Small intestine (tissue), 7 donors: ENCODE data around the gene KCNJ5. TPM values are rescaled to one million over a fixed set of nuclear protein-coding genes. Genes with fewer than 3 reads are reported as not detected.

ENCODE experiments used
- DNase-seq, 2 donors: peaks; one replicate each; pipeline versions ENCODE4 v3.0.0 to v3.0.0-alpha.2; 2013
- FAIRE-seq: peaks from 2 replicates; lab custom pipeline; 2012; peaks lifted over from hg19 to GRCh38; lab: Jason Lieb, UNC
- H3K27ac ChIP-seq, 3 donors: one replicate each; pipeline ENCODE4 v1.5.1; 2013; ENCODE audit warnings: low read length in 2 of 3, mild to moderate bottlenecking in 2 of 3, control low read depth in 1 of 3, inconsistent platforms in 1 of 3, low read depth in 1 of 3, moderate library complexity in 1 of 3
- H3K27me3 ChIP-seq, 3 donors: one replicate each; pipeline ENCODE4 v1.6.1; 2013; ENCODE audit warnings: low read length in 3 of 3, inconsistent platforms in 1 of 3; ENCODE audit not compliant: control insufficient read depth in 3 of 3, insufficient read depth in 3 of 3
- H3K36me3 ChIP-seq, 3 donors: one replicate each; pipeline ENCODE4 v1.6.1; 2013; ENCODE audit warnings: low read length in 3 of 3, inconsistent platforms in 1 of 3, low read depth in 1 of 3, mild to moderate bottlenecking in 1 of 3, moderate library complexity in 1 of 3; ENCODE audit not compliant: control insufficient read depth in 3 of 3, insufficient read depth in 2 of 3
- H3K4me1 ChIP-seq, 3 donors: one replicate each; pipeline ENCODE4 v1.6.1; 2013; ENCODE audit warnings: low read length in 2 of 3, inconsistent platforms in 1 of 3, low read depth in 1 of 3, mild to moderate bottlenecking in 1 of 3, moderate library complexity in 1 of 3; ENCODE audit not compliant: control insufficient read depth in 3 of 3, insufficient read depth in 2 of 3
- H3K4me3 ChIP-seq, 3 donors: one replicate each; pipeline ENCODE4 v1.5.1; 2013; ENCODE audit warnings: low read length in 3 of 3, control low read depth in 1 of 3, inconsistent platforms in 1 of 3, low read depth in 1 of 3, mild to moderate bottlenecking in 1 of 3, moderate library complexity in 1 of 3
- H3K9me3 ChIP-seq, 2 donors: one replicate each; pipeline ENCODE4 v1.6.1; 2013; ENCODE audit warnings: low read depth in 1 of 2, low read length in 1 of 2; ENCODE audit not compliant: control insufficient read depth in 2 of 2, insufficient read depth in 1 of 2
- WGBS, 3 donors: extraction: QIAGEN DNeasy Blood & Tissue Kit; methylation state at CpG; one replicate each; pipeline ENCODE4 v1.1.7; 2013; 5-methylcytosine and 5-hydroxymethylcytosine counted together
- polyA plus RNA-seq, 4 donors: library from polyadenylated mRNA; stranded (reverse) in 3 of 4; unstranded in 1 of 4; fragments of 200-250 nt in 3 of 4; fragments of 120-200 nt in 1 of 4; gene quantifications; one replicate each; pipeline versions ENCODE4 v1.2.1 to v1.2.3, GENCODE V29; 2013
- donor health status: healthy with polysubstance abuse.
- donor health status: control.
- donor health status: control.
- donor health status: Bipolar disorder and iron deficiency.
- donor health status: healthy.

Gene KCNJ5
- polyA plus RNA-seq, 4 donors, result 0.10 to 0.76 (median 0.54) TPM; not detected in 1

DNA sequence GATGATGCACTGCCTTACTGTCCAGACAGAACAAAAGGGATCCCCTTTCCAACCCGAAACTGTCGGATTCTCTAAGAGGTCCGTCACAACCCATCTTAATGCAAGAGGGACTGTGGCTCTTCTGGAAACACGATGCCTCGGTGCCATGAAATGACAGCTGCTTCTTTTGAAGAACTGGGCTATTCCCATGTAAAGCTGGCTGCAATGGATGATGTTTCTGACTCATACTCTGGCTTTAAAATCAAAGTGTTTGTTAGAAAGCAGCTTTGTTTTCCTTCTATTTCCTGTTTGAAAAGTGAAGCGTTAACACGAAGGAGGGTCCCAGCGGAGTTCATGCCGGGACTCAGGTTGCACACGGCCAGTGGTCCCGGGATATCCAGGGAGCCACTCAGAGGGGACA, 48.4 kb downstream of the KCNJ5 start:
- H3K4me3 ChIP-seq, result no peak overlapping the region
- no peaks in the 10 kb centered on the region for H3K36me3 ChIP-seq
- FAIRE-seq (no peak), DNase-seq (no peak)
- no peaks in the 10 kb centered on the region for H3K27me3 ChIP-seq
- 69 to 86% (median 81%) methylated on average over 11 of the region's 11 CpGs for WGBS, 3 donors
- H3K27ac ChIP-seq, result no peak overlapping the region
- no peaks in the 10 kb centered on the region for H3K9me3 ChIP-seq
- no peaks in the 10 kb centered on the region for H3K4me1 ChIP-seq

DNA sequence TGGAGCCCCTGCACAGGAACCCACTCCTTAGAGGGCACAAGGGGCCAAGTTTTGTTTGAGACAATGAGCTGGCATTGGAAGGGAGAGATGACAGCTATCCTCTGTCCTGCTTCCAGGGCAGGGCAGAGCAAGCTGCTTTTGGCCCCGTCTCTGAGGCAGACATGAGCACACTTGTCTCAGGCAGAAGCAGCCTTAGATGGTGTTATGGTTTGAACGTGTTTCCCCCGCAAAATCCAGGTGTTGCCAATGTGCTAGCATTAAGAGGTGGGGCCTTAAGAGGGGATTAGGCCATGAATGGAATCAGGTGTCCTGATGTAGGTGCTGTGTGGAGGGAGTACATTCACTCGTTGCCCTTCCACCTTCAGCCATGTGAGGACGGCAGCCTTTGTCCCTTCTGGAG, 49.0 kb downstream of the KCNJ5 start:
- H3K4me1 ChIP-seq, result no peaks in the 10 kb centered on the region
- no peak overlapping the region for H3K27ac ChIP-seq
- no peaks in the 10 kb centered on the region for H3K27me3 ChIP-seq
- FAIRE-seq (no peak), DNase-seq (no peak)
- H3K9me3 ChIP-seq, result no peaks in the 10 kb centered on the region
- H3K36me3 ChIP-seq, result no peaks in the 10 kb centered on the region
- WGBS, 3 donors, result 71 to 82% (median 78%) methylated on average over 5 of the region's 5 CpGs
- no peak overlapping the region for H3K4me3 ChIP-seq

DNA sequence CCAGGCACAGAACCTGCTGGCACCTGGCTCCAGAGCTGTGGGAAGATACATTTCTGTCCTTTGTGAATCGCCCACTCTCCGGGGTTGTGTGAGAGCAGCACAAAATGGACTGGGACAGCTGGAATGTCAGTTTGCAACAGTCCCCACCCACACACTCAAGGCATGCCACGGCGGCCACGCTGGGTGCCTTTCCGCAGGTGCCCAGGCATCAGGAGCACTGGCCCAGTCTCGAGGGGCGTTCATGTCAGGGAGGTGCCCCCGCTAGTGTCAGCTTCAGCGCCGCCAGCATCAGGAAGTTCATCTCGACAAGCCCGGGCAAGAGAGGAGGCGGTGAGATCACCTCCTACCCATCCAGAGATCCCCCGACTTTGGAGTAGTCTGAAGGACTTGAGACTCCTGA, 49.4 kb downstream of the KCNJ5 start:
- Histone ChIP-seq H3K9me3 (no peaks in the 10 kb centered on the region), H3K27me3 (no peaks in the 10 kb centered on the region), H3K4me3 (no peak overlapping the region), H3K36me3 (no peaks in the 10 kb centered on the region), H3K4me1 (no peaks in the 10 kb centered on the region), H3K27ac (no peak overlapping the region)
- WGBS, 3 donors, result 85 to 88% (median 86%) methylated on average over 15 of the region's 15 CpGs
- DNase-seq (no peak), FAIRE-seq (no peak)

DNA sequence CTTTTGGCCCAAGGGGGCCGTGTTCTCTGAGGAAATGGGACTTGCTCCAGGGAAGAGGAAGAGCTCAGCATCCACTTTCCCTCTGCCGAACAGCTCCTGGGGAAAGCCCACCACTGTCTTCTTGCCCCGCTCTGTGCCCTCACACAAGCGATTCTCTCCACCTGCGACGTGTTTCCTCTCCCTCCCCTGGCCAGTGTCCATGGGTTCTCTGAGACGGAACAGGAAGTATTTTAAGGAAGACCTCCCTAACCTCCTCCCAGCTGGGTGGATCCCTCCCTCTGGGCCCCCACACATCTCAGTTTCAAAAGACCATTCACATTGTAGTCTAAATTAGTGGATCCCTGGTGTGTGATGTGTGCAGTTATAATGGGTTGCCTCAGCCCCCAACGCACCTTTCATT, 50.0 kb downstream of the KCNJ5 start:
- WGBS, 3 donors, result 64 to 89% (median 75%) methylated on average over 7 to 8 of the region's 8 CpGs
- DNase-seq (no peak), FAIRE-seq (no peak)
- no peaks in the 10 kb centered on the region for H3K4me1 ChIP-seq
- H3K9me3 ChIP-seq, result no peaks in the 10 kb centered on the region
- H3K27me3 ChIP-seq, result no peaks in the 10 kb centered on the region
- H3K4me3 ChIP-seq, result no peak overlapping the region
- H3K36me3 ChIP-seq, result no peaks in the 10 kb centered on the region
- no peak overlapping the region for H3K27ac ChIP-seq

DNA sequence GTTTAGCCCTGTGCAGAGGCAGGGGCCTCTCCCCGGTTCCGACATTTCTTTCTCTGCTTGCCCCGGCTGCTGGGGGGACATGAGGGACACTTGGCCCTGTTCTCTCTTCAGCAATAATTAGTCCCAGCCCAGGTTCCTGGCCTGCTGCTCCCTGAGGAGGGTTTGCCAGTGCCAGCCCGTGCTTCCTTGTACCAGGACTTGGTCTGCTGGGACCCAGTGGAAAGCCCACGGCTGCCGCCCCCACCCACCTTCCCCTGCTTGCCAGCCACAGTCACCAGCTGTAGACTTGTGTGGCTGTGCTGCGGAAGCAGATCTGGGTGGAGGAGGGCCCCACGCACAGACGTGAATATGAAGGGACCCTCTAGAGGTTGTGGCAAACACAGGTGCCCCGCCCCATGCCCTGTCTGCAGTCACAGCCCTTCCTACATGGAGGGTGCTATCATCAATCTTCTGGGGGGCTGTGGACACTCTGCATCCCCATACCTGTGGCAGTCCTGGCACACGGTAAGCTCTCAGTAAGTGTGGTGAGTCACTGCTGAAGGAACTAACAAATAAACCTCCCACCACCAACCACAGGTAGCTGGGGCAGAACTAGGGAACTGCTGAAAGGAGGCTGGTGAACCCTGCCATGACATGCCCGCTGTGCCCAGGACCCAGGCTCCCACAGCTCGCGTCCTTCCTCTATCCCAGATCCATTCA, 50.6 kb downstream of the KCNJ5 start:
- Histone ChIP-seq H3K36me3 (no peaks in the 10 kb centered on the region), H3K4me1 (no peaks in the 10 kb centered on the region), H3K27me3 (no peaks in the 10 kb centered on the region), H3K4me3 (no peak overlapping the region), H3K9me3 (no peaks in the 10 kb centered on the region), H3K27ac (no peak overlapping the region)
- WGBS, 3 donors, result 84 to 93% (median 91%) methylated on average over 14 of the region's 14 CpGs
- FAIRE-seq (no peak), DNase-seq (no peak)

DNA sequence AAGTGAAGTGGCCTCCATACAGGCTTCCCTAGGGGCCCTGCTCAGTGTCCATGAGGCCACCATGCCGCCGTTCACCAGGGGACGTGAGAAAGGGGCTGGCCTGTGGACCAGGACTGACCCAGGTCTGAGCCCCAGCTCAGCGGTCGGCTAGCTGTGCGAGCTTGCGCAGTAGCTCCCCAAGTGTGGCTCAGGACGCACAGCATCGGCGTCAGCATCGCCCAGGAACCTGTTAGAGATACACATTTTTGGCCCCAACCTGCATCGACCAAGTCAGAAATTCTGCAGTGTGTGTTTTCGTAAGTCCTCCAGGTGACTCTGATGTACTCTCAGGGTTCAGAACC, 51.1 kb downstream of the KCNJ5 start:
- DNase-seq (no peak), FAIRE-seq (no peak)
- no peaks in the 10 kb centered on the region for H3K27me3 ChIP-seq
- no peaks in the 10 kb centered on the region for H3K9me3 ChIP-seq
- 95 to 96% (median 95%) methylated on average over 13 of the region's 13 CpGs for WGBS, 3 donors
- H3K27ac ChIP-seq, result no peak overlapping the region
- no peak overlapping the region for H3K4me3 ChIP-seq
- H3K4me1 ChIP-seq, result no peaks in the 10 kb centered on the region
- H3K36me3 ChIP-seq, result no peaks in the 10 kb centered on the region

DNA sequence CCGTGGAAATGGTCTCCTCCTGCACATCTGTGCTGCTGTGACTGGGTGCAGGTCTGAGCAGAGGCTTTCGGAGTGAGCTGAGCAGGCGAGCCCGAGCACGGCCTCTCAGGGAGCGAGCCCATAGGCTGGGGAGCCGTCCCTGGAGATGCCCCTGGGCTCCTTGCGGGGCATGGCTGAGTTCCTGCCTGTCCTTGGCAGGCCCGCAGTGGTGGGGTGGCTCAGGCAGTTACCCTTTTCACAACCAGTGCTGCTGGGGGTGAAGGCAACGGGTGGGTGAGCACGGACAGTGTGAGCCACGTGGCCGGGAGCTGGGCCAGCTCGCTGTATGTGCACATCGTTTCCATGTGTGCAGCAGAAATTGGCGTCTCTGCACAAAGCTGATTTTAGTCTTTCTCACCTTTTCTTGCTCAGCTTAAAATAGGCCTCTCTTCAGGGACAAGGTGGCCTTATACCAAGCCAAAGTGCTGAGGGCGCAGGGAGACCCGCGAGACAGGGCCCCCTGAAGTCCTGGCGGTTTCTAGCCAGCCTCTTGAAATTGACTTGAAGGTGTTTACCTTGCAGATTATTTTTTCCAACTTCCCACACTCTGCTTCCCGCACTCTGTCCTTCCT, 51.8 kb downstream of the KCNJ5 start, which contains the start of gene TP53AIP1:
Gene TP53AIP1 (minus strand): TSS at position 55 of the 611 bp plus-strand sequence. CDS start 5,053 bp downstream, outside the sequence.
- Histone ChIP-seq H3K4me3 (no peak within 1 kb of the TSS), H3K36me3 (no peaks in the 10 kb centered on the region), H3K27me3 (no peaks in the 10 kb centered on the region), H3K4me1 (no peaks in the 10 kb centered on the region), H3K27ac (no peak within 1 kb of the TSS), H3K9me3 (no peaks in the 10 kb centered on the region)
- WGBS, 3 donors, result 88 to 94% (median 92%) methylated on average over 21 of the region's 21 CpGs
- FAIRE-seq (no peak), DNase-seq (no peak)

DNA sequence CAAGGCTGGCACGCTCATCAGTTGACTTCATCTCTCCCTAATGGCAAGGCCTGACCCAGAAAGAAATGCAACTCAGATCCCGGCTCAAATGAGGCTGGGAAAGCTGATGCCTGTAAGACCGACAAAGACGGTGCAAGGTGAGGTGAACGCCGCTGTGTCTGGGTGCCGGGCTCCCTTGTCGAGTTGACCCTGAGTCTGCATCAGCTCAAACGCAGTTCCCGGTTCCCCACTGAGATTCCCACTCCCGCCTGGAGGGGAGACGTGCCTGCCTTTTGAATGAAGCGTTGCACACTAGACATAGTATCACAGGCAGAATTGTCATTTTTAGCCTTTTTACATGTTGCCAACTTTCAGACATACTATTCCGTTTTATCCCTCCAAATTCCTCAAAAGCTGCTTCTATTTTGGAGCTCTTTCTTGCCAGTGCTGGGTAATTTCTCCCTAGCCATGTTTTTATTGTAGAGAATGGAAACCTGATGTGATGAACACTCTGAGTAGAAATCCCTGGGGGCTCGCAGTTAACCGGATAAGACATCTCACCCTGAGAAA, 52.3 kb downstream of the KCNJ5 start:
- no peaks in the 10 kb centered on the region for H3K36me3 ChIP-seq
- no peak overlapping the region for H3K4me3 ChIP-seq
- H3K27me3 ChIP-seq, result no peaks in the 10 kb centered on the region
- H3K27ac ChIP-seq, result no peak overlapping the region
- FAIRE-seq, result no peak
- H3K4me1 ChIP-seq, result no peaks in the 10 kb centered on the region
- 84 to 91% (median 89%) methylated on average over 16 of the region's 16 CpGs for WGBS, 3 donors
- no peak for DNase-seq
- no peaks in the 10 kb centered on the region for H3K9me3 ChIP-seq
